ENCODE results near the gene LRRC8C. TPM values are rescaled to one million over a fixed set of nuclear protein-coding genes. Genes with fewer than 3 reads are reported as not detected.

LRRC8C gene
- total RNA-seq, 1 donor from 2014 or later: 5.5 TPM

- H3K27ac ChIP-seq: no peak overlapping the region
- Mint-ChIP-seq H3K4me3 (no peak overlapping the region), H3K9me3 (no peaks in the 10 kb centered on the region), H3K27ac (no peak overlapping the region), H3K27me3 (ENCODE audit: insufficient read depth, low read depth) (no peaks in the 10 kb centered on the region), H3K36me3 (no peaks in the 10 kb centered on the region), H3K4me1 (peaks cover 9% of the 10 kb centered on the region)
- H3K4me3 ChIP-seq: no peak overlapping the region
- H3K36me3 ChIP-seq: no peaks in the 10 kb centered on the region
- no peaks in the 10 kb centered on the region for H4K20me1 ChIP-seq (ENCODE audit: low read depth)
- H3F3A ChIP-seq (ENCODE audit: low read depth): no peaks in the 10 kb centered on the region
- no peak for TF ChIP-seq EZH2 (IDR thresholded peaks at IDR 0.05)
- no peak for TF ChIP-seq EZH2phosphoT487 (IDR thresholded peaks at IDR 0.05)
- no peak for TF ChIP-seq CTCF (IDR thresholded peaks at IDR 0.05)
- no peak for DNase-seq (ENCODE audit: low spot score)
- no peaks in the 10 kb centered on the region for H3K79me2 ChIP-seq (ENCODE audit: low read depth)
- no peak overlapping the region for H2AFZ ChIP-seq (replicated peaks)
- no peaks in the 10 kb centered on the region for H3K4me1 ChIP-seq
- no peak overlapping the region for H3K4me2 ChIP-seq
- no peaks in the 10 kb centered on the region for H3K9me3 ChIP-seq (ENCODE audit: low read depth)
- H3K9ac ChIP-seq: no peak overlapping the region
- no peaks in the 10 kb centered on the region for H3K27me3 ChIP-seq
Measured at GRCh38 chr1:89734442-89734841, 101.5 kb downstream of the LRRC8C start.

GRCh38 chr1:89735479-89735878 lies 102.6 kb downstream of the LRRC8C start:
- no peaks in the 10 kb centered on the region for H3K79me2 ChIP-seq (ENCODE audit: low read depth)
- H4K20me1 ChIP-seq (ENCODE audit: low read depth): no peaks in the 10 kb centered on the region
- no peaks in the 10 kb centered on the region for H3F3A ChIP-seq (ENCODE audit: low read depth)
- Mint-ChIP-seq H3K4me1 (peaks cover 9% of the 10 kb centered on the region), H3K9me3 (no peaks in the 10 kb centered on the region), H3K4me3 (no peak overlapping the region), H3K27ac (no peak overlapping the region), H3K27me3 (ENCODE audit: insufficient read depth, low read depth) (no peaks in the 10 kb centered on the region), H3K36me3 (no peaks in the 10 kb centered on the region)
- H3K27me3 ChIP-seq: no peaks in the 10 kb centered on the region
- DNase-seq (ENCODE audit: low spot score): no peak
- TF ChIP-seq CTCF (IDR thresholded peaks at IDR 0.05): no peak
- TF ChIP-seq EZH2 (IDR thresholded peaks at IDR 0.05): no peak
- no peak for TF ChIP-seq EZH2phosphoT487 (IDR thresholded peaks at IDR 0.05)
- H3K9ac ChIP-seq: no peak overlapping the region
- H3K4me3 ChIP-seq: no peak overlapping the region
- no peaks in the 10 kb centered on the region for H3K36me3 ChIP-seq
- no peaks in the 10 kb centered on the region for H3K4me1 ChIP-seq
- no peaks in the 10 kb centered on the region for H3K9me3 ChIP-seq (ENCODE audit: low read depth)
- no peak overlapping the region for H3K4me2 ChIP-seq
- H3K27ac ChIP-seq: no peak overlapping the region
- H2AFZ ChIP-seq (replicated peaks): no peak overlapping the region

GRCh38 chr1:89736937-89737733 lies 104.2 kb downstream of the LRRC8C start:
- no peak overlapping the region for H3K4me3 Mint-ChIP-seq
- H3K9me3 ChIP-seq (ENCODE audit: low read depth): no peaks in the 10 kb centered on the region
- no peak overlapping the region for H3K9ac ChIP-seq
- no peaks in the 10 kb centered on the region for H3K27me3 ChIP-seq
- H4K20me1 ChIP-seq (ENCODE audit: low read depth): no peaks in the 10 kb centered on the region
- no peak overlapping the region for H3K27ac Mint-ChIP-seq
- H3K36me3 ChIP-seq: no peaks in the 10 kb centered on the region
- DNase-seq (ENCODE audit: low spot score): no peak
- no peaks in the 10 kb centered on the region for H3K4me1 ChIP-seq
- no peaks in the 10 kb centered on the region for H3K27me3 Mint-ChIP-seq (ENCODE audit: insufficient read depth, low read depth)
- no peaks in the 10 kb centered on the region for H3K36me3 Mint-ChIP-seq
- H2AFZ ChIP-seq (replicated peaks): no peak overlapping the region
- H3K27ac ChIP-seq: no peak overlapping the region
- TF ChIP-seq CTCF (IDR thresholded peaks at IDR 0.05) (no peak), EZH2phosphoT487 (IDR thresholded peaks at IDR 0.05) (no peak)
- H3K79me2 ChIP-seq (ENCODE audit: low read depth): no peaks in the 10 kb centered on the region
- H3K4me2 ChIP-seq: no peak overlapping the region
- no peaks in the 10 kb centered on the region for H3K9me3 Mint-ChIP-seq
- no peaks in the 10 kb centered on the region for H3F3A ChIP-seq (ENCODE audit: low read depth)
- H3K4me1 Mint-ChIP-seq: peaks cover 4% of the 10 kb centered on the region
- H3K4me3 ChIP-seq: no peak overlapping the region
